ENCODE measurements around the gene TADA1.

DNA sequence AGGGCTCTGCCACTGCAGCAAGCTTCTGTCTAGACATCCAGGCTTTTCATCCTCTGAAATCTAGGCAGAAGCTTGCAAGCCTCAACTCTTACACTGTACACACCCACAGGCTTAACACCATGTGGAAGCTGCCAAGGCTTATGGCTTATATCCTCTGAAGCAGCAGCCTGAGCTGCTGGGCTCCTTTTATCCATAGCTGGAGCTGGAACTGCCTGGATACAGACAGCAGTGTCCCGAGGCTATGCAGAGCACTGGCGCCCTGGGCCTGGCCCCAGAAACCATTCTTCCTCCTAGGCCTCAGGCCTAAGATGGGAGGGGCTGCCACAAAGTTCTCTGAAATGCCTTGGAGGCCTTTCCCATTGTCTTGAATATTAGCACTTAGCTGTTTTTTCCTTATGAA lies 56.1 kb downstream of the TADA1 start:
- no peak for TF ChIP-seq POLR2A (IDR thresholded peaks at IDR 0.05)
- TF ChIP-seq, protein P1, sequence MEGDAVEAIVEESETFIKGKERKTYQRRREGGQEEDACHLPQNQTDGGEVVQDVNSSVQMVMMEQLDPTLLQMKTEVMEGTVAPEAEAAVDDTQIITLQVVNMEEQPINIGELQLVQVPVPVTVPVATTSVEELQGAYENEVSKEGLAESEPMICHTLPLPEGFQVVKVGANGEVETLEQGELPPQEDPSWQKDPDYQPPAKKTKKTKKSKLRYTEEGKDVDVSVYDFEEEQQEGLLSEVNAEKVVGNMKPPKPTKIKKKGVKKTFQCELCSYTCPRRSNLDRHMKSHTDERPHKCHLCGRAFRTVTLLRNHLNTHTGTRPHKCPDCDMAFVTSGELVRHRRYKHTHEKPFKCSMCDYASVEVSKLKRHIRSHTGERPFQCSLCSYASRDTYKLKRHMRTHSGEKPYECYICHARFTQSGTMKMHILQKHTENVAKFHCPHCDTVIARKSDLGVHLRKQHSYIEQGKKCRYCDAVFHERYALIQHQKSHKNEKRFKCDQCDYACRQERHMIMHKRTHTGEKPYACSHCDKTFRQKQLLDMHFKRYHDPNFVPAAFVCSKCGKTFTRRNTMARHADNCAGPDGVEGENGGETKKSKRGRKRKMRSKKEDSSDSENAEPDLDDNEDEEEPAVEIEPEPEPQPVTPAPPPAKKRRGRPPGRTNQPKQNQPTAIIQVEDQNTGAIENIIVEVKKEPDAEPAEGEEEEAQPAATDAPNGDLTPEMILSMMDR (IDR thresholded peaks at IDR 0.05) = no peak
